HG02610 (cell line): ENCODE measurements around the gene RYR2.
"Not testable (repeated sequence)": the region's sequence is repeated elsewhere in the genome, so short reads cannot be mapped to it uniquely, and the experiment has no call there.

Experiments used
- ATAC-seq: cut with Tn5 transposase; IDR thresholded peaks from one replicate; pipeline ENCODE4 v1.9.1; 2021; ENCODE audit warnings: mild to moderate bottlenecking, moderate library complexity; ENCODE audit not compliant: unreplicated experiment

RYR2 gene

GRCh38 chr1:237071641-237072420, 29.8 kb downstream of the RYR2 start:
- no peak for ATAC-seq

- ATAC-seq, result no peak
These were observed 32.6 kb downstream of the RYR2 start for GRCh38 chr1:237074371-237075117.

GRCh38 chr1:237084341-237085077, 42.5 kb downstream of the RYR2 start:
- ATAC-seq, result no peak

GRCh38 chr1:237091691-237092090, 49.7 kb downstream of the RYR2 start:
- no peak for ATAC-seq

GRCh38 chr1:237093691-237094090, 51.7 kb downstream of the RYR2 start:
- ATAC-seq, result no peak

GRCh38 chr1:237098541-237098940, 56.6 kb downstream of the RYR2 start:
- no peak for ATAC-seq

GRCh38 chr1:237103021-237103420, 61.0 kb downstream of the RYR2 start:
- no peak for ATAC-seq

- ATAC-seq, result no peak
These were observed 62.1 kb downstream of the RYR2 start for GRCh38 chr1:237104096-237104495.

- ATAC-seq, result no peak
These were observed 63.8 kb downstream of the RYR2 start for GRCh38 chr1:237105826-237106225.

- no peak for ATAC-seq
These were observed 66.5 kb downstream of the RYR2 start for GRCh38 chr1:237108297-237109040.

- no peak for ATAC-seq
These were observed 69.8 kb downstream of the RYR2 start for GRCh38 chr1:237111807-237112206.

GRCh38 chr1:237112663-237113062, 70.7 kb downstream of the RYR2 start:
- ATAC-seq, result no peak

GRCh38 chr1:237115035-237115434, 73.1 kb downstream of the RYR2 start:
- no peak for ATAC-seq

- ATAC-seq, result no peak
These were observed 77.1 kb downstream of the RYR2 start for GRCh38 chr1:237119091-237119490.

GRCh38 chr1:237120683-237121082, 78.7 kb downstream of the RYR2 start:
- ATAC-seq, result no peak

GRCh38 chr1:237124856-237125462, 83.0 kb downstream of the RYR2 start:
- no peak for ATAC-seq

- ATAC-seq, result no peak
These were observed 84.2 kb downstream of the RYR2 start for GRCh38 chr1:237126180-237126579.

- ATAC-seq, result not testable (repeated sequence)
These were observed 85.3 kb downstream of the RYR2 start for GRCh38 chr1:237127301-237127700.

GRCh38 chr1:237133921-237134320, 91.9 kb downstream of the RYR2 start:
- ATAC-seq, result no peak

- ATAC-seq, result no peak
These were observed 92.9 kb downstream of the RYR2 start for GRCh38 chr1:237134929-237135328.
